GDM1 (cell line): ENCODE data around the gene SEMA4D.
A peak's percentile ranks its signal among the peaks of the same experiment; 100 is the strongest.

Experiments
- DNase-seq: peaks from one replicate; lab custom pipeline; 2025; lab: John Stamatoyannopoulos, UW

The SEMA4D gene

GRCh38 chr9:89410022-89410421, 87.9 kb downstream of the SEMA4D start:
- no peak for DNase-seq

DNA sequence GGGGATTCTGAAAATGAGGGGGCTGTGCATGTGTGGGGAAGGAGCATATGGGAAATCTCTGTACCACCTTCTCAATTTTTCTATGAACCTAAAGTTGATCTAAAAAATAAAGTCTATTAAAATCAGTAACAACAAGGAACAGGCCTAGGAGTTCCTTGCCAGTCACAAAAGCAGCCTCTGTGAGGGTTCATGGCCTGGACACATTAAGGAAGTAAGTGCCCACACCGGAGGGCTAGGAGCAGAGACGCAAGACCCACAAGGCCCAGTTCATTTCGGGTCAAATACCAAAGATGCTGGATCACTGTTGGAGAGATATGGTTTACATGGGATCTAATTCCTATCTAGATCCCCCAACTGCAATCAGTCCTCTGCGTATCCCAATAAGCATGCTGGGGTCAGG, 88.4 kb downstream of the SEMA4D start:
- no peak for DNase-seq

GRCh38 chr9:89408628-89409101, 89.2 kb downstream of the SEMA4D start:
- DNase-seq: peak; percentile 83

- DNase-seq: no peak
These were observed 90.8 kb downstream of the SEMA4D start for GRCh38 chr9:89407070-89407469.

GRCh38 chr9:89405826-89406225, 92.1 kb downstream of the SEMA4D start:
- no peak for DNase-seq

DNA sequence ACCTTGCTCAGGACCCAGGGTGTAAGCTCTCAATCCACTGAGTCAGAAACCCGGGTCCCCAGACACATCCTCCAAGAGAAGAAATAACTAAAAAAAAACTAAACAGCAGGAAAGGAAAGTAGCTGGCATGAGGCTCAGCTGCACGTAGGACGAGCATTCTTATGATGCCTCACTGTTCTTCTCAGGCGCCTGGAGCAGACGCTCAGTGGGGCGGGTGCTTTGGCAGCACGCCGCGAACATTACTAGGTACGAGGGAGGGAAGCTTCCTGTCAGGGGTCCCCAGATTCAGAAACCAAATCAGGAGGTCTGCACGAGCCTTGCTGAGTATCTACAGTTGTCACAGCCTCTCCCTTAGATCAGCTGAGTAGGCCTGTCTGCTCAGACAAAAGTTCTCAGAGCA, 93.8 kb downstream of the SEMA4D start:
- DNase-seq: no peak

DNA sequence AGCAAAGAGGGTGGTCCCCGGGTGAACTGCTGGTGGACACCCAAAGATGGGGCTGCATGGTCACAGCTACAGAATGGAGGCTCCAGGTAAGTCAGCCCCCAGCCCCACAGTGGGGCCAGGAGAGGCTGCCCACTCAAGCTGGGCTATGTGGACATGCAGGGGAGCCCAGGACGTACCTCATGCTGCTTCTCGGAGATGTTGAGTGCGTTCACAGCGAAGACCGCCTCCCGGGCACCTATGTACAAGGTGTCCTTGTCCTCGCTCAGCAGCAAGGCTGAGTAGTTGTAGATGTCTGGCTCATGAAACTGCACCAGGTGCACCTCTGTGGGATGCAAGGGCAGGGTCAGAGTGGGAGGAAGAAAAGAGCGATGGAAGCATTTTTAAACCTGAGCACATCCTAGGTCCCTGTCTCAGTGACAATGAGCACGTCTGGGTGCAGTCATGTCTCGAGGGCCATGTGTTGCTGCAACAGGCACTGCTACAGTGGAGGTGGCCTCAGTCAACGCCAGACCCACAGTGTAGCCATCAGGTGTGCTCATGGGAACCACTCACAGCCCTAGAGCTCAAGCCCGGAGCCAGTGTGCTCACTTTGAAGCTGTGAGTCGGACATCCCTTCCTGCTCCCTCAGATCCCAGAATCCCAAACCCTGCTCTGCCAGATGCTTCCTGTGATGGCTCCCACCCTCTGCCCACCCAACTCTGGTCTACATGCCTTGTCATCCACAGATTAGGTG, 95.1 kb downstream of the SEMA4D start:
- no peak for DNase-seq

- peak; percentile 53 for DNase-seq
These were observed 97.4 kb downstream of the SEMA4D start for GRCh38 chr9:89400403-89401116.

GRCh38 chr9:89398621-89399020, 99.3 kb downstream of the SEMA4D start:
- DNase-seq: no peak

GRCh38 chr9:89397471-89397870, 100.4 kb downstream of the SEMA4D start:
- DNase-seq: no peak

DNA sequence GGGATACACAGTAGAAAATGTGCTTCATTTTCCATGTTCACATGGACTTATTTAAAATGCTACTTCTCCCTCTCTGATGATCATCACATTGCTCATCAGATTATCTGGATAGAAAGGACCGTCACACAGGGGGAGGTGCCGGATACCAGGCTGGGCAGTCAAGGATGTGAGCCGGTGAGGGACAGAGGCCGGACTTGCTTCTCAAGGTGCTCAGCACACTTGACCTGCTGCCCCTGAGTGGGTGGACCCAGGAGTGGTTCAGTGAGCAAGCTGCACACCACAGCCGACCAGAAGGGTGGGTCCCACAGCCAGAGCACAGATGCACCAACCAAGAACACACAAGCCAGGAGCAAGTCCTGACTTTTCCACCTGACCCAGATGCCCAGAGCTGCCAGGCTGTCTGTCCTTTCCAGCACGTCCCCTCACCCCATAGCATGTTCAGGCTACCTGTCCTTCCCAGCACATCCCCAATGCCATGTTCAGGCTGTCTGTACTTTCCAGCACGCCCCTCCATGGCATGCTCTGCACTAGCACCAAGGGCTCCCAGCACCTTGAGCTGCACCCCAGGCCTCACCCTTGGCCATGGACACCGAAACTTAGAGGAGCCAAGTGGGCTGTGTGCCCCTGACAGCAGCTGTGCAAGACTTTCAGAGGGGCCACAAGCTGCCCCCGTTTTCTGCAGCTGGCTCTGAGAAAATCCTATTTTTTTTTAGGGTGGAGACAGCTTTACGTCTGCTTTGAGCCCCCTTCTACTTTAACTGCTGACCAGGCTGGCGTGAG, 101.8 kb downstream of the SEMA4D start:
- DNase-seq: no peak

DNA sequence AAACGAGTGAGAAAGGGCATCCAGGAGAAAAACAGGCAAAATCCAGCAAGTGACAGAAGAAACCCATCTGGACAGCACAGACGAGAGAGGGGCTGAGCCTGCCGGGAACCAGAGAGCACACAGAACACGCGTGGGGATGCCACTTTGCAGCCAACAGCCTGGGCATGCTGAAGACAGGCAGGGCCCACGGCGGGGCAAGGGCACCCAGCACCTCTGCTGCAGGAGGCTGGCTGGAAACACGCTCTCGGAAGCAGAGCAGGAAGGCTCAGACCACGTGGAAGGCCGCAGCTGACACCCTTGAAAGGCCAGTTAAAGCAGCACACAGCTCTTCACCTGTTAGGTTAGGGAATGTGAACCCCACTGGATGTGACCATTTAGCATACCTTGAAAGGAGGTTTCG, 103.5 kb downstream of the SEMA4D start:
- no peak for DNase-seq

DNA sequence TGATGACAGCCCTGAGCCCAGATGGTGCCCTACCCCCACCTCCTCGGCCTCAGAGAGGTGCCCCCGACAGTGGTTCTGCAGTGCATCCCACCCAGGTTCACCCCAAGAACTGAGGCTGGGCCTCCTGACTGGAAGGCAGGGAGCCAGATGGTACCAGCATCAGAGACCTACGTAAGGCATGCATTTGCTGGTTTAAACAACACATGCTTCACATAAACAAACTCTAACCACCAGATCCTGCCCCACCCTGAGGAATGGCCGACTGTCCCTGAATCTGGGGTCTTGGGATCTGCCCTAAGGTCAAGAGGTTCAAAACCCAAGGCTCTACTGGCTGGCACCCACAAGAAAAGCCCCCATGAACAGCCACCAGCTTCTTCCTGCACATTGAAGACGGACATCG, 106.3 kb downstream of the SEMA4D start:
- no peak for DNase-seq

DNA sequence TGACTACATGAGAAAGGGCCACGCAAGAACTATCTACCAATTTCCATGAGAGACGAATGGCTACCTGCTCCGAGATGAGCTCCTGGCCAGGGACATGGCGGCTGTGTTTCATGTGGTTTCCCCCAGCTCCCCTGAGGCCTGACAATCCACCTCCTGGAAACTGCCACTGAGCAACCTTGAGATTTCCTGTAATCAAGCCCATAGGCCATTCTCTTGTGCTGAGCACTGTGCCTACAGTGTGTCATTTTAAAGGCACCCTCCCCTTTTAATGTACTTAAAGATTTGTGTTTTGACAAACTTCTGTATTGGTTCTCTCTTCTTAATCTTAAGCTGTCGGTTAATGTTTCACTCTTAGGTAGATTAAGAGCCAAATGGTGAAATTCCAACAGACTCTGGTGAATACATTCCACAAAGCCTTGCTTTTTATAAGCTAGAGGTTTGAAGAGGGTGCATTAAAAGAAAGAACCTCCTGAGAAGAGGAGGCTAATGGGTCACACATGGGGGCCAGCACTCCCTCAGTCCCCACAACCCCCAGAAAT, 107.3 kb downstream of the SEMA4D start:
- no peak for DNase-seq

- DNase-seq: no peak
These were observed 107.8 kb downstream of the SEMA4D start for GRCh38 chr9:89390068-89390555.

DNA sequence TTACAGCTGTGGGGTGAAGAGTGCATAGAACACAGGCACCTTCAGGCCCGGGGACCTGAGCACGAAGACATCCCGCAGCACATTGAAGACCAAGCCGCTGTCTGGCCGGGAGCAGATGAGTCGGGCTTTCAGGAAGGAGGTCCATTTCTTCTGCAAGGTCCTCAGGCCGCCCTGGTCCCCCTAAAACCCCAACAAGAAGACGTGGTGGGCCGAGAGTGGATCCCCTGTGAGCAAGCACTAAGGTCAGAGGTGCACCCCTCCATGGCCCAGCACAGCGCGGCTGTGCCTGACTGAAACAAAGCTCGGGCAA, 109.1 kb downstream of the SEMA4D start:
- no peak for DNase-seq

GRCh38 chr9:89388084-89388867, 109.6 kb downstream of the SEMA4D start:
- DNase-seq: no peak

DNA sequence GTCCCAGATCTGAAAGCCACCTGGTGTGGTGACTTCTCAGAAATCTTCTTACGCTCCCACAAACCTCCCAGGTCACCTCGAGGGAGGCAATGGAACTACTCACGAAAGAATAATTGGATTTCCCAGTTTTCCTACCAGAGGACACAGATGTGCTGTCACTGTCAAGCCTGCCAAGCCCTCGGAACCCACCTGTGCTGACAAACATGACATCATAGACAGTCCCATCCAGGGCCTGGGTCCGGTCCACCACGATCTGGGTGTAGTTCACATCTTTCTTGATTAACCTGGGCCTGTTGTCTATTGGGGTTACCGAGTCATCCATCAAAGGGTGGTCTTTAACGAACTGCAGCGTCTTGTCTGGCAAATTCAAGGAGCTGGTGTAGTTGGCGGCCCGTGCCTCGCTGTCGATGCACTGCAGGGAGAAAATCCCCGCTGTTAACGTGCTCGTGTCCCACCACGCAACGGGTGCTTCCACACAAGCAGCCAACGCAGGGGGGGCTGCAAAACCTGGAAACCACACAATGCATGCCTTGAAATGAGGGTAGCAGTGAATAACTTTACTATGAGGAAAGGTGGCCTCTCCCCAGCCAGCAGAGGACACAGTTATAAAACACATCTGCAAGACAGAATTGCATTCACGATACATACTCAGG, 110.6 kb downstream of the SEMA4D start:
- no peak for DNase-seq

DNA sequence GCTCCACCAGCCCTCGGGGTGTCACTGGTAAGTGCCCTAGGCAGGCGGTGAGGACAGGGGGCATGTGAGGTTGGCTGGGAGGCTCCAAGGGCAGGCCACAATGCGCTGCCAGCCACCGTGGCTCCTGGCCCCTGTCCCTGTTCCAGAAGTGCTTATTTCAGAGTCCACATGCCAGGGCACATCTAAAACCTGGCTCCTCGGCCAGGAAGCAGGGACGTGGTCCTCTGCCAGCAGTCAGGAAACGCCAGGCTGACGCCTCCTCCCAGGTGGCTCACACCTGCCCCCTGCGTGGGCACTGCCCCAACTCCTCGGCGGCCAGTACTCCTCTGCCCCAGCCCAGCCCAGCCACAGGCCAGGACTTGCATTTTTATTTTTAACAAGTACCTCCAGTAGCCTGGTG, 111.1 kb downstream of the SEMA4D start:
- DNase-seq: no peak

DNA sequence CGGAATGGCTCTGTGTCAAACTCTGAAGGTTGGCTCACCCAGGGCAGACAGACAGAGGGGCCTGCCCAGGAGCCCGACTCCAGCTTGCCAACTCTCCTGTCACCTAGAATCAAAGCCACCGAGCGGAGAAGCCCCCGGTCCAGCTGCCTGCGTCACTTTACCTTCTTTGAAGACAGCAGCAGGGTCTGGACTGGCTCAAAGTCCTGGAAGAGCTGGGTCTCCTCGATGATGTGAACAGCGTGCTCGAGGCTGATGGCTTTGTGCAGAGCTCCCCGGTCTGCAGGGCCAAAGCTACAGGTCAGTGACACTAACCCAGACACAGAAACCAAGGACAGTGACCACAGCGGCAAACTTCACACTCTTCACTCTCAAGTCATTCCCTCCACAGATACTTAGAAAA, 111.7 kb downstream of the SEMA4D start:
- no peak for DNase-seq

- no peak for DNase-seq
These were observed 113.1 kb downstream of the SEMA4D start for GRCh38 chr9:89384783-89385182.
